Lower leg skin (tissue), 3 donors: Measurements from ENCODE around the gene DPH2.

ENCODE experiments used
- POLR2A ChIP-seq, 2 donors: fragments of 450-650 bp; IDR thresholded peaks; one replicate each; pipeline ENCODE4 v1.6.1; 2016 to 2017; ENCODE audit warnings: antibody characterized with exemption in 2 of 2, mild to moderate bottlenecking in 1 of 2, moderate library complexity in 1 of 2
- TF ChIP-seq, protein P1 (sequence below), 3 donors: fragments of 450-650 bp; IDR thresholded peaks; one replicate each; pipeline ENCODE4 v1.5.1; 2016; ENCODE audit warnings: antibody characterized with exemption in 3 of 3, mild to moderate bottlenecking in 3 of 3, moderate library complexity in 2 of 3

GRCh38 chr1:43990271-43991199 lies 20.7 kb downstream of the DPH2 start:
- no peak for TF ChIP-seq POLR2A (IDR thresholded peaks at IDR 0.05)
- TF ChIP-seq, protein P1, sequence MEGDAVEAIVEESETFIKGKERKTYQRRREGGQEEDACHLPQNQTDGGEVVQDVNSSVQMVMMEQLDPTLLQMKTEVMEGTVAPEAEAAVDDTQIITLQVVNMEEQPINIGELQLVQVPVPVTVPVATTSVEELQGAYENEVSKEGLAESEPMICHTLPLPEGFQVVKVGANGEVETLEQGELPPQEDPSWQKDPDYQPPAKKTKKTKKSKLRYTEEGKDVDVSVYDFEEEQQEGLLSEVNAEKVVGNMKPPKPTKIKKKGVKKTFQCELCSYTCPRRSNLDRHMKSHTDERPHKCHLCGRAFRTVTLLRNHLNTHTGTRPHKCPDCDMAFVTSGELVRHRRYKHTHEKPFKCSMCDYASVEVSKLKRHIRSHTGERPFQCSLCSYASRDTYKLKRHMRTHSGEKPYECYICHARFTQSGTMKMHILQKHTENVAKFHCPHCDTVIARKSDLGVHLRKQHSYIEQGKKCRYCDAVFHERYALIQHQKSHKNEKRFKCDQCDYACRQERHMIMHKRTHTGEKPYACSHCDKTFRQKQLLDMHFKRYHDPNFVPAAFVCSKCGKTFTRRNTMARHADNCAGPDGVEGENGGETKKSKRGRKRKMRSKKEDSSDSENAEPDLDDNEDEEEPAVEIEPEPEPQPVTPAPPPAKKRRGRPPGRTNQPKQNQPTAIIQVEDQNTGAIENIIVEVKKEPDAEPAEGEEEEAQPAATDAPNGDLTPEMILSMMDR (IDR thresholded peaks at IDR 0.05) = no peak
